Measurements from ENCODE around the gene NOL4L.
A peak's percentile ranks its signal among the peaks of the same experiment; 100 is the strongest.

NOL4L gene

DNA sequence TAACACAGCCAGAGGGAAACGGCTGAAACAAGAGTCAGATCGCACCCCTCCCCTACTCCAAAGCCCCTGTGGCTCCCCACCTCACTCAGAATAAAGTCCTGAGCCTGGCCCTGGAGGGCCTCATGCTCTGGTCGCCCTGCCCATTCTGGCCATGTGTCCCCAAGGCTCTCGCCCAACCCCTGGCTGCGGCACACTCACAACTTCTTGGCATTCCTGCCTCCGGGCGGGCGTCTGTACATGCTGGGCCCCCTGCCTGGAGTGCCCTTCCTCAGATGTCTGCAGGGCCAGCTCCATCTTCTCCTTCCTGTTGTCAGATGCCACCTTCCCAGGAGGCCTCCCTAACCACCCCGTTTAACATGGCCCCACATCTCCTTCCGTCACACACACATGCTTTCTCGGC, 17.1 kb upstream of the NOL4L start:
- Histone ChIP-seq H3K4me3 (ENCODE audit: low read depth, low read length) (no peak overlapping the region), H3K14ac (ENCODE audit: low read length) (no peak overlapping the region), H3K9ac (ENCODE audit: low read length) (no peak overlapping the region), H2AFZ (ENCODE audit: insufficient read depth, low read length, poor library complexity) (no peak overlapping the region), H3K9me3 (ENCODE audit: insufficient read depth, low read depth, low read length) (no peaks in the 10 kb centered on the region), H3K4me1 (ENCODE audit: control insufficient read depth in 1 of 2, insufficient read depth in 2 of 2, low read length in 2 of 2) (no peaks in the 10 kb centered on the region), H3K23ac (ENCODE audit: low read length) (no peak overlapping the region), H2BK12ac (ENCODE audit: low read length) (no peak overlapping the region), H4K91ac (ENCODE audit: low read depth, low read length) (no peak overlapping the region), H3K79me2 (ENCODE audit: control insufficient read depth, insufficient read depth, low read length, poor library complexity) (no peaks in the 10 kb centered on the region), H3K27me3 (ENCODE audit: insufficient read depth, low read length) (no peaks in the 10 kb centered on the region), H3K36me3 (ENCODE audit: control insufficient read depth in 1 of 2, insufficient read depth in 2 of 2, low read length in 2 of 2) (no peaks in the 10 kb centered on the region), H3K4me2 (ENCODE audit: low read length) (no peak overlapping the region), H2BK120ac (ENCODE audit: insufficient read depth, low read length, poor library complexity) (no peak overlapping the region), H3K4ac (ENCODE audit: low read depth, low read length) (no peak overlapping the region), H3K79me1 (ENCODE audit: low read length) (no peaks in the 10 kb centered on the region), H4K12ac (ENCODE audit: low read depth, low read length) (no peak overlapping the region), H2AK5ac (ENCODE audit: low read length) (no peak overlapping the region), H3K18ac (ENCODE audit: low read length) (no peak overlapping the region), H2BK5ac (ENCODE audit: low read depth, low read length, poor library complexity) (no peak overlapping the region), H4K8ac (ENCODE audit: low read depth, low read length) (no peak overlapping the region), H3K27ac (ENCODE audit: low read depth, low read length) (no peak overlapping the region)
- DNase-seq, result no peak
- no CpG with 5 or more reads among the region's 11 CpGs for WGBS (ENCODE audit: extremely low coverage, insufficient coverage, insufficient read length)

DNA sequence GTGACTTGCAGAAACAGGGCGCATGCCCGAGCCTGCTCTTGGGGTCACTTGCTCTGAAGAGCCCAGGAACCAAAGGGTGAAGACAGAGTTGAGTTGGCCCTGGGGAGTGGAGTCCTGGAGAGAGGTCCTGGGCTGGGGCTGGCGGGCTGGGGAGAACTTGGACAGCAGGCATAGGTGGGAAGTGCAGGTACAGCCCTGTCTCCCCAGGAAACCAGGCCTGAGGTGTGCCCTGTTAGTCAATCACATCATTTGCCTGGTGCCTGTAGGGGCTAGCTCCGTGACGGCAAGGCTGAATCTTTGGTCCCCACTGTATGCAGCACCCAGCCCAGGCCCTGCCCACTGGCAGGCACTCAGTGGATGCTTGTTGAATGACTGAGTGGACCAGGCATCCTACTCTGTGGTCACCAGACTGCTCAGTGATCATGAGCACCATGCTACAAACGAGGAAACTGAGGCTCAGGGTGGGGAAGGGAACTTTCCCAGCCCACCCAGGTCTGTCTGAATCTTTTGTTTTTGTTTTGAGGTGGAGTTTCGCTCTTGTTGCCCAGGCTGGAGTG, 15.6 kb upstream of the NOL4L start:
- Histone ChIP-seq H3K79me2 (ENCODE audit: control insufficient read depth, insufficient read depth, low read length, poor library complexity) (no peaks in the 10 kb centered on the region), H3K4me3 (ENCODE audit: low read depth, low read length) (no peak overlapping the region), H3K4ac (ENCODE audit: low read depth, low read length) (no peak overlapping the region), H2BK120ac (ENCODE audit: insufficient read depth, low read length, poor library complexity) (no peak overlapping the region), H3K4me2 (ENCODE audit: low read length) (no peak overlapping the region), H3K9me3 (ENCODE audit: insufficient read depth, low read depth, low read length) (no peaks in the 10 kb centered on the region), H3K18ac (ENCODE audit: low read length) (no peak overlapping the region), H2BK5ac (ENCODE audit: low read depth, low read length, poor library complexity) (no peak overlapping the region), H4K8ac (ENCODE audit: low read depth, low read length) (no peak overlapping the region), H3K27me3 (ENCODE audit: insufficient read depth, low read length) (no peaks in the 10 kb centered on the region), H3K27ac (ENCODE audit: low read depth, low read length) (no peak overlapping the region), H3K36me3 (ENCODE audit: control insufficient read depth in 1 of 2, insufficient read depth in 2 of 2, low read length in 2 of 2) (no peaks in the 10 kb centered on the region), H3K79me1 (ENCODE audit: low read length) (no peaks in the 10 kb centered on the region), H3K4me1 (ENCODE audit: control insufficient read depth in 1 of 2, insufficient read depth in 2 of 2, low read length in 2 of 2) (no peaks in the 10 kb centered on the region), H3K23ac (ENCODE audit: low read length) (no peak overlapping the region), H2AK5ac (ENCODE audit: low read length) (no peak overlapping the region), H2AFZ (ENCODE audit: insufficient read depth, low read length, poor library complexity) (no peak overlapping the region), H3K14ac (ENCODE audit: low read length) (no peak overlapping the region), H2BK12ac (ENCODE audit: low read length) (no peak overlapping the region), H4K91ac (ENCODE audit: low read depth, low read length) (no peak overlapping the region), H4K12ac (ENCODE audit: low read depth, low read length) (no peak overlapping the region), H3K9ac (ENCODE audit: low read length) (no peak overlapping the region)
- WGBS (ENCODE audit: extremely low coverage, insufficient coverage, insufficient read length), result no CpG with 5 or more reads among the region's 7 CpGs
- no peak for DNase-seq

GRCh38 chr20:32599783-32600340, 14.7 kb upstream of the NOL4L start:
- Histone ChIP-seq H3K4me2 (ENCODE audit: low read length) (no peak overlapping the region), H3K27me3 (ENCODE audit: insufficient read depth, low read length) (no peaks in the 10 kb centered on the region), H2BK5ac (ENCODE audit: low read depth, low read length, poor library complexity) (no peak overlapping the region), H3K14ac (ENCODE audit: low read length) (no peak overlapping the region), H3K79me1 (ENCODE audit: low read length) (no peaks in the 10 kb centered on the region), H3K79me2 (ENCODE audit: control insufficient read depth, insufficient read depth, low read length, poor library complexity) (no peaks in the 10 kb centered on the region), H4K8ac (ENCODE audit: low read depth, low read length) (no peak overlapping the region), H3K4ac (ENCODE audit: low read depth, low read length) (no peak overlapping the region), H2BK120ac (ENCODE audit: insufficient read depth, low read length, poor library complexity) (no peak overlapping the region), H2AK5ac (ENCODE audit: low read length) (no peak overlapping the region), H3K4me3 (ENCODE audit: low read depth, low read length) (no peak overlapping the region), H3K4me1 (ENCODE audit: control insufficient read depth in 1 of 2, insufficient read depth in 2 of 2, low read length in 2 of 2) (no peaks in the 10 kb centered on the region), H3K23ac (ENCODE audit: low read length) (no peak overlapping the region), H3K18ac (ENCODE audit: low read length) (no peak overlapping the region), H2AFZ (ENCODE audit: insufficient read depth, low read length, poor library complexity) (no peak overlapping the region), H3K36me3 (ENCODE audit: control insufficient read depth in 1 of 2, insufficient read depth in 2 of 2, low read length in 2 of 2) (no peaks in the 10 kb centered on the region), H2BK12ac (ENCODE audit: low read length) (no peak overlapping the region), H3K9me3 (ENCODE audit: insufficient read depth, low read depth, low read length) (no peaks in the 10 kb centered on the region), H3K27ac (ENCODE audit: low read depth, low read length) (no peak overlapping the region), H3K9ac (ENCODE audit: low read length) (no peak overlapping the region), H4K12ac (ENCODE audit: low read depth, low read length) (no peak overlapping the region), H4K91ac (ENCODE audit: low read depth, low read length) (no peak overlapping the region)
- no CpG with 5 or more reads among the region's 6 CpGs for WGBS (ENCODE audit: extremely low coverage, insufficient coverage, insufficient read length)
- peak; percentile 21 to 76 for DNase-seq

DNA sequence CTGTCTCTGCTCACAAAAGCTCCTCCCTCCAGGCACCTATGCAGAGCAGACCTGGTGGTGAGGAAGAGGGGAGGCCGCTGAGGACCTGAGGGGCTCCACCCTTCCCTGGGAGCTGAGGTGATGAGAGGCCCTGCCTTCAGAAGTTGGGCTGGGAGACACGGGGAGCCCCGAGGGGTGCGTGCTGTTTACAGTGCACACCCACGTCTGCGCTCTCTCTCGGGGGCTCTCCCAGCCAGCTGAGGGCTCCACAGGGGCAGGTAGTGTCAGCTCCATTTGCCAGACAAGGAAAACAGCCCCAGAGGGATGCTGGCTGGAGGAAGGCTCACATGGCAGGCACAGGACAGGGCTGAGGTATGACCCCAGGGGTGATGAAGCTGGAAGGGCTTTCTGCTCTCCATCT, 13.5 kb upstream of the NOL4L start:
- no peak overlapping the region for H2BK120ac ChIP-seq (ENCODE audit: insufficient read depth, low read length, poor library complexity)
- no peak overlapping the region for H3K4me2 ChIP-seq (ENCODE audit: low read length)
- no peaks in the 10 kb centered on the region for H3K79me1 ChIP-seq (ENCODE audit: low read length)
- DNase-seq, result no peak
- H3K4me1 ChIP-seq (ENCODE audit: control insufficient read depth in 1 of 2, insufficient read depth in 2 of 2, low read length in 2 of 2), result no peaks in the 10 kb centered on the region
- H2BK12ac ChIP-seq (ENCODE audit: low read length), result no peak overlapping the region
- no peak overlapping the region for H3K18ac ChIP-seq (ENCODE audit: low read length)
- H3K4ac ChIP-seq (ENCODE audit: low read depth, low read length), result no peak overlapping the region
- WGBS (ENCODE audit: extremely low coverage, insufficient coverage, insufficient read length), result no CpG with 5 or more reads among the region's 7 CpGs
- H3K36me3 ChIP-seq (ENCODE audit: control insufficient read depth in 1 of 2, insufficient read depth in 2 of 2, low read length in 2 of 2), result no peaks in the 10 kb centered on the region
- H4K8ac ChIP-seq (ENCODE audit: low read depth, low read length), result no peak overlapping the region
- H4K12ac ChIP-seq (ENCODE audit: low read depth, low read length), result no peak overlapping the region
- H3K27me3 ChIP-seq (ENCODE audit: insufficient read depth, low read length), result no peaks in the 10 kb centered on the region
- H3K79me2 ChIP-seq (ENCODE audit: control insufficient read depth, insufficient read depth, low read length, poor library complexity), result no peaks in the 10 kb centered on the region
- no peak overlapping the region for H3K9ac ChIP-seq (ENCODE audit: low read length)
- no peak overlapping the region for H3K14ac ChIP-seq (ENCODE audit: low read length)
- no peaks in the 10 kb centered on the region for H3K9me3 ChIP-seq (ENCODE audit: insufficient read depth, low read depth, low read length)
- H3K4me3 ChIP-seq (ENCODE audit: low read depth, low read length), result no peak overlapping the region
- no peak overlapping the region for H3K27ac ChIP-seq (ENCODE audit: low read depth, low read length)
- no peak overlapping the region for H3K23ac ChIP-seq (ENCODE audit: low read length)
- H4K91ac ChIP-seq (ENCODE audit: low read depth, low read length), result no peak overlapping the region
- no peak overlapping the region for H2BK5ac ChIP-seq (ENCODE audit: low read depth, low read length, poor library complexity)
- no peak overlapping the region for H2AFZ ChIP-seq (ENCODE audit: insufficient read depth, low read length, poor library complexity)
- H2AK5ac ChIP-seq (ENCODE audit: low read length), result no peak overlapping the region
